SH-SY5Y (cell line): ENCODE results near the gene IFNAR2.

ENCODE experiments used
- GATA2 ChIP-seq: IDR thresholded peaks from 2 replicates; pipeline ENCODE4 v1.6.1; 2011; ENCODE audit warnings: mild to moderate bottlenecking, low read depth, low read length
- GATA3 ChIP-seq: IDR thresholded peaks from 2 replicates; pipeline ENCODE4 v1.6.1; 2011; ENCODE audit warnings: low read depth, mild to moderate bottlenecking, low read length, moderate library complexity

- TF ChIP-seq GATA3: no peak
- TF ChIP-seq GATA2: no peak
These were observed 10.4 kb upstream of the IFNAR2 start for GRCh38 chr21:33219300-33219699.
